Kidney capillary endothelial cell (primary cell): ENCODE data around the gene KDM4D.
"Not testable (repeated sequence)": the region's sequence is repeated elsewhere in the genome, so short reads cannot be mapped to it uniquely, and the experiment has no call there.

Experiments used
- DNase-seq: peaks from one replicate; pipeline ENCODE4 v3.0.0-alpha.2; 2018; ENCODE audit warnings: low spot score

KDM4D gene

GRCh38 chr11:94958121-94958696 is 15.3 kb upstream of the KDM4D start:
- no peak for DNase-seq

- no peak for DNase-seq
Observed at GRCh38 chr11:94959179-94959578, 14.3 kb upstream of the KDM4D start.

- DNase-seq: no peak
Observed at GRCh38 chr11:94960488-94960887, 13.0 kb upstream of the KDM4D start.

- no peak for DNase-seq
Observed at GRCh38 chr11:94961255-94961654, 12.3 kb upstream of the KDM4D start.

GRCh38 chr11:94964934-94965333 is 8.6 kb upstream of the KDM4D start:
- no peak for DNase-seq

GRCh38 chr11:94968334-94968958 is 5.1 kb upstream of the KDM4D start:
- DNase-seq: peak; percentile 57

- DNase-seq: no peak
Observed at GRCh38 chr11:94972700-94973098, 810 bp upstream of the KDM4D start.

GRCh38 chr11:94974178-94974577 is 669 bp downstream of the KDM4D start:
- DNase-seq: no peak

GRCh38 chr11:94975599-94975998 is 2.1 kb downstream of the KDM4D start:
- no peak for DNase-seq

- no peak for DNase-seq
Observed at GRCh38 chr11:94987378-94987777, 13.9 kb downstream of the KDM4D start.

GRCh38 chr11:94988748-94989147 is 15.2 kb downstream of the KDM4D start:
- DNase-seq: no peak

GRCh38 chr11:94993400-94993943 is 20.0 kb downstream of the KDM4D start:
- DNase-seq: no peak

- no peak for DNase-seq
Observed at GRCh38 chr11:94997437-94997836, 23.9 kb downstream of the KDM4D start.

GRCh38 chr11:94998285-94998684 is 24.8 kb downstream of the KDM4D start:
- no peak for DNase-seq

GRCh38 chr11:95003716-95004115 is 30.2 kb downstream of the KDM4D start:
- DNase-seq: no peak

GRCh38 chr11:95005642-95006041 is 32.1 kb downstream of the KDM4D start:
- no peak for DNase-seq

- no peak for DNase-seq
Observed at GRCh38 chr11:95011376-95011775, 37.9 kb downstream of the KDM4D start.

- DNase-seq: no peak
Observed at GRCh38 chr11:95014184-95014821, 40.8 kb downstream of the KDM4D start.

GRCh38 chr11:95016139-95016538 is 42.6 kb downstream of the KDM4D start:
- no peak for DNase-seq

GRCh38 chr11:95021468-95021867 is 48.0 kb downstream of the KDM4D start:
- not testable (repeated sequence) for DNase-seq

- DNase-seq: no peak
Observed at GRCh38 chr11:95024958-95025357, 51.4 kb downstream of the KDM4D start, which contains the start of gene KDM4E. Gene KDM4E, plus strand, starts transcription at chr11:95025258. Its CDS starts 300 bp downstream, at chr11:95025558.

GRCh38 chr11:95025594-95025993 is 52.1 kb downstream of the KDM4D start:
- DNase-seq: not testable (repeated sequence)

GRCh38 chr11:95028357-95028756 is 54.8 kb downstream of the KDM4D start:
- no peak for DNase-seq
